GM19238 (cell line): Measurements from ENCODE around the gene GAB1.

Experiments
- DNase-seq: peaks from one replicate; pipeline ENCODE4 v3.0.0; 2011; ENCODE audit warnings: low spot score; ENCODE audit not compliant: insufficient read length

Gene GAB1

DNA sequence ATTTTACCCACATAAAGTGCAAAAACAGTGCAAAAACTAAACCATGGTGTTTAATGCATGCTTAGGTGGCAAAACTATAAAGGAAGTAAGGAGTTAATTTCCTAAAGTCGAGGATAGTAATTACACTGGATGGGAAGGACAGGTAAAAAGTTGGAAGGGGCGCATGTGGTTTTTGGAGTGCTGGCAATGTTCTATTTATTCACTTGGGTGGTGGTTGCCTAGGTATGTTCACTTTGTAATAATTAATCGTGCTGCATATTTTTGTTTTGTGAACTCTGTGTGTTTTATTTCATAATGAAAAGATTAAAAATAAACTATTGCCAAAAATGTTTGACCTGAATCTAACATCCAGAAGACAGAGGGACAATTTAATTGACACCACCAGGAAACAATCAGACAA is 144.7 kb downstream of the GAB1 start:
- no peak for DNase-seq

- DNase-seq = peak; percentile 1
Measured at GRCh38 chr4:143482840-143483239, 146.2 kb downstream of the GAB1 start.

DNA sequence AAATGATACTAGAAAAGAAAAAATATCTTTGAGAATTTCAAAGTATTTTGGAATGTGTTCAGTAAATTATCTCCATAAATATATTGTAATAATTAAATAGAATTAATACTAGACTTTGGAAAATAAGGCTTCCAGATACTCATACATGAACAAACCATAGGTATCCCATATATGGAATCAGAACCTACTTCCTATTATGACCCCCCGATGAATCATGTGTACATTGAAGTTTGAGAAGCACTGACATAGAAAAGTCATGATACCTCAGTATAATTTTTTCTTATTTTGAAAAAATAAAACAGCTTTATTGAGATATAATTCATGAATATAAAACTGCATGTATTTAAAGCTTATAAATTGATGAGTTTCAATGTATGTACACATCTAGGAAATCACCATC is 149.6 kb downstream of the GAB1 start:
- no peak for DNase-seq

- no peak for DNase-seq
Measured at GRCh38 chr4:143488687-143489086, 152.0 kb downstream of the GAB1 start.

GRCh38 chr4:143489106-143489505 is 152.4 kb downstream of the GAB1 start:
- DNase-seq = no peak

DNA sequence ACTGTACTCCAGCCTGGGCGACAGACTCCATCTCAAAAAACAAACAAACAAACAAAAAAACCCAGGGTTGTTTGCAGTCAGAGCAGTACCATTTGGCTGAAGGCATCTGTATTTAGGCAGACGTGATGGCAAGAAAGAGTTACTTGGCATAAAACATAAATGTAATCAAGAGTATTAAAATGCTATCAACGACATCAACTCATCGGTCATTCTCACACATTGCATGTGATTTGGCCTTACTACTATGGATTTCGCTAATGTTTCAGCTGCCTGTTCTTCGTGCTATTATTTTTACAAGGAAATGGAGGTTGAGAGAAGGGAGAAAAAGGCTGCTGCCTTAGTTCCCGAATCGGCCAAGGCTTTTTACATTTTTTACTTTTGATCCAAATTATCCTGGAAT is 161.3 kb downstream of the GAB1 start:
- no peak for DNase-seq

DNA sequence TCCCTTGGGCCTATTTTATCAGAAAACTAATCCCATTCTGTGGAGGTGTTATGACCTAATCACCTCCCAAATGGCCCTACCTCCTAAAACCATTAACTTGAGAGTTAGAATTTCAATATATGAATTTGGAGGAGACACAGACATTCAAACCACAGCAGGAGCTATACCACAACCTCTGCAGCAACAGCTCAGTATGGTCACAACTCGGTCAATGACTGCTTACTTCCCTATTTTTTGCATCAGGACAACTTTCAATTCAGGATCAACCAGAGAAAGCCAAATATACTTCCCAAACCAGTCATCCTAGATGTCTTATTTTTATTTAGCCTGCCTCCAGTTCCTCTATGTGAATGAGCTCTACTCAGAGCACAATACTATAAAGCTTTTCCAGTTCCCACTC is 165.6 kb downstream of the GAB1 start:
- DNase-seq = no peak

GRCh38 chr4:143506031-143506430 is 169.4 kb downstream of the GAB1 start:
- no peak for DNase-seq

DNA sequence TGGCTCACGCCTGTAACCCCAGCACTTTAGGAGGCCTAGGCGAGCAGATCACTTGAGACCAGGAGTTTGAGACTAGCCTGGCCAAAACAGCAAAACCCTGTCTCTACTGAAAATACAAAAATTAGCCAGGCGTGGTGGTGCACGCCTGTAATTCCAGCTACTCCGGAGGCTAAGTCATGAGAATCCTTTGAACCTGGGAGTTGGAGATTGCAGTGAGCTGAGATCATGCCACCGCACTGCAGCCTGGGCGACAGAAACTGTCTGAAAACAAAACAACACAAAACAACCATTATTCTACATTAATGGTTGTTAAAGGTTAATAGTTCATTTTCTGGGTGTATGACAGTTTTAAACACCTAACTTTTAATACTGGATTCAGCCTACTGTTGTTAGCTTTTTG is 175.2 kb downstream of the GAB1 start:
- no peak for DNase-seq

DNA sequence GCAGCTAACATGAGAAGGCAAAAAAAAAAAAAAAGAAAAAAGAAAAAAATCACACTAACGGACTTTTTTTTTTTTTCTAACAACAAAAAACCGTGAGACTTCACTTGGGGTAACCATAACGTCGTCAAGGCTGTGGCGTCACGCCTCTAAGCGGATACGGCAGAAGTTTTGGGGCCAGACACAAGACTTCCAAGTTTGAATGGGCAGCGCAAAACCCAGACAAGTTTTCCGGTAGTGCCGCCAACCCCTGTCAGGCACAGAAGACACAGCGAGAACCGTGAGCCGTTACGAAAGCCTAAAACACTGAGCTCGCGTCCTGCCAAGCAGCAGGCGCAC is 176.3 kb downstream of the GAB1 start:
- peak; percentile 4 for DNase-seq

GRCh38 chr4:143513314-143514168 is 176.9 kb downstream of the GAB1 start, which contains the start of gene SMARCA5:
SMARCA5 (plus strand) TSS chr4:143513702; CDS start chr4:143513925, 223 bp downstream.
- DNase-seq = peak; percentile 80

DNA sequence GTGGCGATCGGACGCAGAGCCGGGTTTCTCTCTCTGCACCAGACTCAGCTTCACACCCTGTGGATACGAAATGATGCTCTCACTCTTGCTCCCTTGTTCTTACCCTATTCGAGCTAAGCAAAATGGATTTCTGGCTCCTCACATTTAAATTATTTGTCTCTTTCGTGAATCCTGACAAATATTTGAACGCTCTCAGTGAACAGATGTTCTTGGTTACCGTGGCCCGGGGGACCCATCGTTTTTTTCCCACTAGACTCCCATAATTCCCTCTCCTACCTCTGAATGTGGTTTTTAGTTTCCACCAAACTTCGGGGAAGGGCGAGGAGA is 177.5 kb downstream of the GAB1 start:
- no peak for DNase-seq

- no peak for DNase-seq
Measured at GRCh38 chr4:143514497-143514896, 177.8 kb downstream of the GAB1 start.

- DNase-seq = no peak
Measured at GRCh38 chr4:143514901-143515300, 178.2 kb downstream of the GAB1 start.

DNA sequence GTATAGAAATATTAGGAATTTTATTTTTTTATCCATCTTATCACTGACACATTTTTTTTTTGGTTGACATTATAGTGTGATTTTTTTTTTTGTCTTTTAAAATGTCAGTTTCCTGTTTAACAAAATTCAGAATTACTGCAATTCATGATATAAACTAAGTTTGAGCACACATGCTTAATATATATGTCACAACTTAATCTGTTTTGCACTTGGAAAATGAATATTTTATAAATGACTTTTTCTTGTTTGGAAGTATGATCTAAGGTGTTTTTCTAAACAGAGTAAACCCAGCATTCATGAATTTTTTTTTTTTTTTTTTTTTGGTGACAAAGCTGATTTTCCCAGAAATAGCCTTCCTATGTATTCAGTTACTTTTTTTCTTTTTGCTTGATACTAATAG is 179.2 kb downstream of the GAB1 start:
- DNase-seq = no peak

GRCh38 chr4:143517764-143518163 is 181.1 kb downstream of the GAB1 start:
- no peak for DNase-seq
